HG02943 (cell line): ENCODE measurements around the gene ACOD1.
A peak's percentile ranks its signal among the peaks of the same experiment; 100 is the strongest.
"Not testable (repeated sequence)": the region's sequence is repeated elsewhere in the genome, so short reads cannot be mapped to it uniquely, and the experiment has no call there.

Experiments used
- ATAC-seq: cut with Tn5 transposase; IDR thresholded peaks from one replicate; pipeline ENCODE4 v1.9.1; 2021; ENCODE audit warnings: mild to moderate bottlenecking, low read depth, moderate library complexity; ENCODE audit not compliant: unreplicated experiment

ACOD1 gene

DNA sequence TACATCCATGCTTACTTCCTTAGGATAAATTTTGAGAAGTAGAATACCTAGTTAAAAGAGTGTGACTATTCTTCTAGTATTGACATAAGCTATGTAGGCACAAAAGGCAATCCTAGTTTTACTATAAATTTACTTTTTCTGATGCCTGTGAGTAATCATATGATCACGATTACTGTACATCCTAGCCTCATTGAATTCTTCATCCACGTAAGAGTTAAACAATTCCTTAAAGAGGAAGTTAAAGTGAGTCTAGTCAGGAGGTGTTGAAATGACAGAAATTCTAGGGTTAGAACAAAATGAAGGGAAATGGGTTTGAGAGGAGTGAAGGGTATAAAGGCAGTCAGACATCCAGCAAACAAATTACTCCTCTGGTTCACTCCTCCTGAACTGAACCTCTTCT, at the start of gene ACOD1:
Gene ACOD1 (plus strand): TSS at position 363 of the 400 bp plus-strand sequence. CDS start 48 bp downstream, outside the sequence.
- ATAC-seq: no peak

DNA sequence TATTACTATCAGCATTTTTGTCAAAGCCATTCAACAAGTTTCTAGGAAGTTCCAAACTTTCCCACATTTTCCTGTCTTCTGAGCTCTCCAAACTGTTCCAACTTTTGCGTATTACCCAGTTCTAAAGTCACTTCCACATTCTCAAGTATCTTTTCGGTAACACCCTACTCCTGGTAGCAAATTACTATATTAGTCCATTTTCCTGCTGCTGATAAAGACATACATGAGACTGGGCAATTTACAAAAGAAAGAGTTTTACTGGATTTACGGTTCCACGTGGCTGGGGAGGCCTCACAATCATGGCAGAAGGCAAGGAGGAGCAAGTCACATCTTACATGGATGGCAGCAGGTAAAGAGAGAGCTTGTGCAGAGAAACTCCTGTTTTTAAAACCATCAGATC, 49.2 kb upstream of the ACOD1 start:
- ATAC-seq: not testable (repeated sequence)

DNA sequence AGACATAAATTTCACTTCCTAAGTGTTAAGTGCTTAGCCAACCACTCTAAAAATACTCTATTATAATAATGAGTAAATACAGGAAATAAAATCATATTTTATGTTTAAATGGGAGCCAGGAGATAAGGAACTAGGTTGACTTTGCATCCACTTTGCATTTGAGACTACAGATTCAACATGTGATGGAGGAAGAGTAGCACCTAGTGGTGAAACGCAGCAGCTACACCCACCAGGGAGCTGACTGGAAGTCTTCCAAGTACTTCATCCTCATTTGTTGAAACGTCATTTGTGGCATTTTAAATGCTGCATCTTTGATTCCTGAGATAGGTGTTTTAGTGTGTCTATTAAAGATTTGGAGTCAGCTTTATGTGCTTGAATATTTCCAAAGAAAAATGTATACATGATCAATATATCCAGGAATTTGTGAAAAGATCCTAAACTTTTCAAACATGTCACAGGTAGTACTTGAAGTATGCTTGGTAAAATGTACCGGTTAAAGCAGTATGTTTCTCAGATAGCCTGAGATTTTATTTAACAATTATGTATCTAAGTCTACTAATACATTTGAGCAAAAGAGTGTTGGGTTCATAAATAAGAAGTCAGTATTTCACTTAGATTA, 44.7 kb upstream of the ACOD1 start:
- peak; percentile 94 for ATAC-seq

DNA sequence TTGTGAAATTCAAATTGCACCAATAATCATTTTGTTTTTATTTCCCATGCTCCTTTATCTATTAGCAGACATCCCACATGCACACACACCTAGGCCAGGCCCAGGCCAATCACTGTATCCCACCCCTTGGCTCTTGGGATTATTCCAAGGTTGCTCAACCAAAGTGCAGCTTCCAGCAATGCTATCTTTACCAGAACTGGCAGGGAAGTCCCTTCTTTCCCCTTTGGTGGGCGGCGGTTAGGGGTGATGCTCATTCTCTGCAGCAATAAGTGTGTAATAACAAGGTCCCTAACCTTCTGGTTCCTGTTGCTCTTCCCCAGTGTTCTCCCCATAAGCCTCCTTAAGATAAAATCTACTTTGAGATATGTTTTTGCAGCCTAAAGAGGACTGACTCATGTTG, 43.8 kb upstream of the ACOD1 start:
- ATAC-seq: no peak

DNA sequence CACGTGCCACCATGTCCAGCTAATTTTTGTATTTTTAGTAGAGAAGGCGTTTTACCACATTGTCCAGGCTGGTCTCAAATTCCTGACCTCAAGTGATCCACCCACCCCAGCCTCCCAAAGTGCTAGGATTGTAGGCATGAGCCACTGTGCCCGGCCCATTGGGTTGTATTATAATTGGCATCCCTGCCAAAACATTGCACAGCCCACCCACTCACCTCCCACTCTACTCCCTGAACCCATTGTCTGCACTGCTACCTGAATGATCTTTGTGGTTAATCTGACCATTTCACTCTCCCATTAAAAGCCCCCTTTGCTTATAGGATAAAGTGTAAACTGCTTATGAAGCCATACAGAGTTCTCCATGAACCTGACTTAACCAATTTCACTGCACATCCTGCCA, 35.8 kb upstream of the ACOD1 start:
- ATAC-seq: no peak

DNA sequence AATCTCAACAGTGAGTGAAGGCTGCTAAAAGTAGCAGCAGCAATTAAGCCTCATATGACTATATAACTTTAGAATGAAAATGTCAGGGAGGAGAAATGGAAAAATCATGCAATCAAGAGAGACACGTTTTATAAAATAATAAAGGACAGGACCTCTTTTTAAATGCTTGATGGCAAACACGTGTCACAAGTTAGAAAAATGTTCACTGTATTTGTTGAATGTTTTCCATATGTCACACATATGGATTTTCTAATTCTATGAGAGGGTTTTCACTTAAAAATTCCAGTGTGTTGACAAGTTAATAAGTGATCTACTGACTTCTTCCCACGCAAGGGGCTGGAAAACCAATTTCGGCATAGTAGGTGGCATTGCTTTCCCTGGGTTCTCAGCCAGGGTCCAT, 34.4 kb upstream of the ACOD1 start:
- no peak for ATAC-seq

DNA sequence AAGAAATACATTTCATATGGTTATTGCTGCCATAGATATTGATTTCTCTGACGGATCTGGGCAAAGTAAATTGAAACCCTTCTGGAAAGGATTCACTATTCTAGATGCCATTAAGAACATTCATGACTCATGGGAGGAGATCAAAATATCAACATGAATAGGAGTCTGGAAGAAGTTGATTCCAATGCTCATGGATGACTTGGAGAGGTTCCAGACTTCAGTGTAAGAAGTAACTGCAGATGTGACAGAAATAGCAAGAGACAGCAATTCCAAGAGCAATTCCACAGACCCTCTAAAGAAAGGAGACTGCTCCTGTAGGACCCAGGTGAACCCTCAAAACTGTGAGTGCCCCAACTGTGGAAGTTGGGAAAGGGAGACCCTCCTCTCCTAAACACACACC, 31.2 kb upstream of the ACOD1 start:
- no peak for ATAC-seq

DNA sequence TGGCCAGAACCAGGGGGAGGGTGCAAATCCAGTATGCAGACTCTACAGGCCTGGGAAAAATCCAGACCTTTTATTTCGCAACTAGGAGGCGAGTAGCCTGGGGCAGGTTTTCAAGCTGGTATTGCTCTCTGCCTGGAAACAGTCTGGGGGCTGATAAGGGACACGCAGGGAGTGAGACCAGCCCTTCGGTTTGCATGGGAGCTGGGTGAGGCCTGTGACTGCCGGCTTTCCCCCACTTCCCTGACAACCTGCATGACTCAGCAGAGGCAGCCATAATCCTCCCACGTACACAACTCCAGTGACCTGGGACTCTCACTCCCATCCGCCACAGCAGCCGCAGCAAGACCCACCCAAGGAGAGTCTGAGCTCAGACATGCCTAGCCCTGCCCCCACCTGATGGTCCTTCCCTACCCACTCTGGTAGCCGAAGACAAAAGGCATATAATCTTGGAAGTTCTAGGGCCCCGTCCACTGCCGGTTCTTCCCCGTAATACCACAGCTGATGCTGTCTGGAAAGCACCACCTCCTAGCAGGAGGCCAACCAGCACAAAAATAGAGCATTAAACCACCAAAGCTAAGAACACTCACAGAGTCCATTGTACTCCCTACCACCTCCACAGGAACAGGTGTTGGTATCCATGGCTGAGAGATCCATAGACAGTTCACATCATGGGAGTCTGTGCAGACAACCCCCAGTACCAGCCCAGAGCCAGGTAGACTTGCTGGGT, 30.4 kb upstream of the ACOD1 start:
- not testable (repeated sequence) for ATAC-seq

DNA sequence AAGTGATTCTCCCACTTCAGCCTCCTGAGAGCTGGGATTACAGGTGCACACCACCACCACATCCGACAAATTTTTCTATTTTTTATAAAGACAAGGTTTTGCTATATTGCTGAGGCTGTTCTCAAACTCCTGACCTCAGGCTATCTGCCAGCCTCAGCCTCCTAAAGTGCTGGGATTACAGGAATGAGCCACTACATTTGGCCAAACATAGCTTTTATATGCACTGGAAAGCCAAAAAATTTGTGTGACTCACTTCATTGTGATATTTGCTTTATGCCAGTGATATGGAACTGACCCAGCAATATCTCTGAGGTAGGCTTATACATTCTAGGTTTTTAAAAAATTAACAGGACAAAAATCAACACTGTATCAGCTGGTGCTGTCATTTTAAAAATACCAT, 26.8 kb upstream of the ACOD1 start:
- no peak for ATAC-seq

DNA sequence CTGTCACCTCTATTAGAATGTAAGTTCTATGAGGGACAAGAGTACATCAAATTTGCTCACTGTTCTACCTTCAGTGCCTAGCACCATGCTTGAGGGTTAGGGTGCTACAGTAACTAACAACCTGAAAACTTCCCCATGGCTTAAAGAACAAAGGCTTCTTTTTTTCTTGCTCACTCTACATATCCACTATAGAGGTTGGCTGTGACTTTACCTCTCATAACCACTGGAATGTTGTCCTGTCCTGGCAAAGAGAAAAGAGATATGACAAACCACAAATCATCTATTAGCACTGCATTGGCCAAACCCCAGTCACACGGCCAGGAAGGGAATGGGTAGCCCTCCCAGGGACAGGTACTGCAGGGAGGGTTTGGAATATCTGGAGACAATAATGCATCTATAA, 23.2 kb upstream of the ACOD1 start:
- no peak for ATAC-seq

DNA sequence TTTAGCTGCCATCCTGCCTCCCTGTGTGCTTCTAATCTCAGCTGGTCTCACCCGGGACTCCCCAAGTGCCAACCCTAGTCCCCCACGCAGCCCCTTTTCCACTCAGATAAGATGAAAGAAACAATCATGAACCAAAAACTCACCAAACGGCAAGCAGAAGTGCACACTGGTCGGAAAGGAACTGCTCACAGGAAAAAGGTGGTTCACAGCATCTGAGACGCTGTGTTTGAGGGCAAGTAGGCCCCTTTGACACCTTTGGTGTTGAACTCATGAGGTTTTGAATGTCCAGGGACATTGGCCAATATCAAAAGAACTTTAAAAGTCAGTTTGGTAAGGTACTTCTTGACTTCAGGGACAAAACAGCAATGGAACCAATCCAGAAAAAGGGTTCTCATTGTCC, 20.4 kb upstream of the ACOD1 start:
- no peak for ATAC-seq

DNA sequence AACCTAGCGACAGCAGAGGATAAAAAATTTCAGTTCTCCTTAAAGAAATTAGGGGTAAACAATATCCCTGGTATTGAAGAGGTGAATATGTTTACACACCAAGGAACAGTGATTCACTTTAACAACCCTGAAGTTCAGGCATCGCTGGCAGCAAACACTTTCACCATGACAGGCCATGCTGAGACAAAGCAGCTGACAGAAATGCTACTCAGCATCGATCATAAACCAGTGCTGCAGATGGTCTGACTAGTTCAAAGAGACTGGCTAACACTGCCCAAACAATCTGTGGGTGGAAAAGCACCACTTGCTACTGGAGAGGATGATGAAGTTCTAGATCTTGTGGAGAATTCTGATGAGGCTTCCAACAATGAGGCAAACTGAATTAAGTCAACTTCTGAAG, 19.9 kb upstream of the ACOD1 start:
- no peak for ATAC-seq

DNA sequence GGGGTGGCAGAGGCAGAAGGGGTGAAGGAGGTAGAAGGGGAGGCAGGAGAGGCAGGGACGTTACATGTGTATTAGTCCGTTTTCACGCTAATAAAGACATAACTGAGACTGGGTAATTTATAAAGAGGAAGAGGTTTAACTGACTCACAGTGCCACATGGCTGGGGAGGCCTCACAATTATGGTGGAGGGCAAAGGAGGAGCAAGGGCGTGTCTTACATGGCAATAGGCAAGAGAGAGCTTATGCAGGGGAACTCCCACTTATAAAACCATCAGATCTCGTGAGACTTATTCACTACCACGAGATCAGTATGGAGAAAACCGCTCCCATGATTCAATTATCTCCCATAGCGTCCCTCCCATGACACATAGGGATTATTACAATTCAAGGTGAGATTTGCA, 19.0 kb upstream of the ACOD1 start:
- ATAC-seq: no peak

DNA sequence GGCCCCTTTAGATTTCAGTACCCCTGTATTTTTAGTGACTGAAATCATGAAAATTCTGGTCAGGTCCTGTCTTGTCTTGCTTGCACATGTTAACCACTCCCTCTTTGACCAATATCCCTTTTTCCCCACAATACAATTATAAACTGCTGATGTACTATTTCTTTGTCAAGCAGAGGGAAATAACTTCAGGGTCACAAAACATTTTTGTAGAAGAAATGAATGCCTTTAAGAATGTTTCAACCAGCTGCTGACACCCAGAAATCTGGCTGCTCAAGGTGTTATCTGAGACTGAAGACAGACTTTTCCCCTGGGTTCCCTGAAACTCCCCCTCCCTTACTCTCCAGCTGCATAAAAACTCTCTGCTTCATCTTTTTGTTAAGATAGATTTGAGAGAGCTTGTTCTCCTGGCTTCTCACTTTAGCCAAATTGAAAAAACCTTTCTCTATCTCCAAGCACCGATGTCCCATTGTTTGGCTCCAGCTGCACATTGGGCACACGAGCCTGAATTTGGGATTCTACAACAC, 18.4 kb upstream of the ACOD1 start:
- ATAC-seq: no peak

DNA sequence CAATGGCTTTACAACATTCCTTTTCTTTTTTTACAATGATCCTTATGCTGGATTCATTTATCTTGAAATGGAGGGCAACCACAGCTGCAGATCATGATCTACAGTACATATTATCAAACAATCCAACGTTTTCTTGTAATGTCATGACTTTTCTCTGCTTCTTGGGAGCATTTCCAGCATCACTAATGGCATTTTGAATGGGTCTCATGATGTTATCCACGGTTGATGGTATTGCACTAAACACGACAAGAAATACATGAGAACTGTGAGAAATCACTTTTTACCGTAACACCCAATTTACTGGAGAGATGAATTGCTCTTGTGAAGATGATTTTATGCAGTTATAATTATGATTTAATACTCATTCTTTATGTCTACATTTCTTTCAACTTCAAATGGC, 16.2 kb upstream of the ACOD1 start:
- ATAC-seq: no peak

DNA sequence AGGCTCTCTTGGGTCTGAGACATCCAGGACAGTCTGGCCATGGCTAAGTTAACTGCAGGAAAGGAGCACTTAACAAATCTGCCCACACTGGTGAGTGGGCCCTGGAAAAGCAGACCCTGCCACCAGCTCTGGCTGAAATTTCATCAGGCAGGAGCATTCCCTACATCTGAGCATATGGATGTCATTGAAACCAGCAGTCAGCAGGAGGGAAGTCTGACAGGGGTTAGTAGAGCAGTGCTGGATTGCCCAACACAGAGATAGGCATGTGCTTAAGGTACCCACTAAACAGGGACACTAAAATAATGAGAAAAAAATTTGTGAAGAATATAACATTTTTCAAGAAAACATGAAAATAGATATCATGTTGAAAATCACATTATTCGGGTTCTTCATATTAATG, 13.6 kb upstream of the ACOD1 start:
- ATAC-seq: no peak

DNA sequence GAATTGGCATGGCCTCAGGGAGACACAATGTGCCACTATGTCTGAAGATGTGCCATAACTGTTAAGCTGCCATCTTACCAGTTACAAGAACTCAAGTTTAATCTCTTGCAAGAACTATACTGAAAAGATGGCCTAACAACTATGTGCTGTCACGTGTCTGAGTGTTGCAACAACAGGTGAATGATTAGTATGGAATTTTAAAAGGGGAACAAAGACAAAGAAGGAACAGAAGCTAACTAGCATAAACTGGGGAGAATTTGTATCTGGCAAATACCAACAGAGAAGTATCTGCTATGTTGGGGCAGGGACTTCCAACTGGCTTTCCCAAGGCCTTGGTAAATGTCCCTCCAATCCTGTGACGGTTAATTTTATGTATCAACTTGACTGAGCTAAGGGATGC, 11.5 kb upstream of the ACOD1 start:
- ATAC-seq: no peak

DNA sequence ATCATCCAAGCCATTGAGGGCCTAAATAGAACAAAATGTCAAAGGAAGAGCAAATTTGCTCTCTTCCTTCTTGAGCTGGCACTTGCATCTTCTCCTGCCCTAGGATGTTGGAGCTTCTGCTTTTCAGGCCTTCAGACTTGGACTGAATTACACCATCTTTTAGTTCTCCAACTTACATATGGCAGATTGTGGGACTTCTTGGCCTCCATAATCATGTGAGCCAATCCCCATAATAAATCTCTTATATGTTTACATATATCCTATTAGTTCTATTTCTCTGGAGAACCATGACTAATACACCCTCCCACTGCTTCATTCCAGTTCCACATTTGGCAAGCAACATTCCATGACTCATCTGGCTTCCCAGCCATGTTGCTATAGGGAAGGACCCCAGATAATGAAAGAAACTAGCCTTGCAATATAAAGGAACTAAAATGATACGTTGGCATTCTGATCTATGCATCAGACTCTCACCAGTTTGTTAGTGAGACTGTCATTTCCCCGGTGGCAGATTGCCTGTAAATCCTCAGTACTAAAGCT, 11.0 kb upstream of the ACOD1 start:
- no peak for ATAC-seq

DNA sequence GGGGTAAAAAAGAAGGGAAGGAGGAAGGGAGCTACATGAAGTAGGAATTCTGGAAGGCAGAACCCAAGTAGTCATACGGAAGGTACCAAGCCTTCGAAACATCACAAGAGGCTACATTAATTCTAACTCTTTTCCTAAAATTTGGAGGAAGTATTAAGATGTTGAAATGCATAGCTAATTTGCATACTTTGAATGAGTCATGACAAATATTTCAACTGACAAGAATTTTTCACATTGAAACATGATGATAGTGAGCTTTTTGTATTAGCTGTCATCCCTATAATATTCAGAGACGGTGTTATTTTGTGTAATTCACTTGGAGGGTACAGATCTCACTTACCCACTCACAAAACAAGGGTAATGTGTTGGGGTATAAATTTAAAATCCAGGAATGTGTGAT, 9.1 kb upstream of the ACOD1 start:
- ATAC-seq: no peak

DNA sequence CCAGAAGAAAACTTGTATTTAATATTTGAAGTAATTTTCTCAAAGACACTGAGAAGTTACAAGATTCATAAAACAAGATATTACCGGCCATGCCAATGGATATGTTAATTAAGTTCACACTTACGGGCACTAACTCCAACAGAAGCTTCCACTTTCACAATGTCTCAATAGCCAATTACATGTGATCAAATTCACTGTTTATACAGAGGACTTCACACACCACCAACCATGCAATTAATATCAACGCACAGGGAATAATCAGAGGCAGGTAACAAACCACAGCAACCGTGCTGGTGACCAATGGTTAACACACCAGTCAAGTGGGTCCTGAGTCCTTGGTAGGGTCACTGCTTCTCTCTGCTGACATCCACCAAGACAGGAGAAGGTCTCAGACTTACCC, 5.9 kb upstream of the ACOD1 start:
- ATAC-seq: no peak

DNA sequence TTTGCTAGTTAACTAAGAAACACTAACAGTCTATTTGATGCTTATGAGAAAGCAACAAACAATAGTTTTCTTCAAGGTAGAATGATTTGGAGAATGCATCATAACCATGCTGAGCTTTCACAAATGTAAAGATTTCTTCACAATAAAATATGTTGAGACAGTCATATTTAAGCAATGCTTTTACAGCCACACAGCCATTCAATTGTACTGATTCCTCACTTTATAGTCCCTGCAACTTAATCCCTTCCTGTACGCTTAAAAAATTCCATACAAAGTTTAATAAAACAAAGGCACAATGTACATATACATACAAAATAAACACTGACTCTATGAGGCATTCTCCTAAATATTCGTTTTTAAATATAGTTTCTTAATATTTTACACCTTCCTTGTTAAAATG, 4.7 kb upstream of the ACOD1 start:
- no peak for ATAC-seq

DNA sequence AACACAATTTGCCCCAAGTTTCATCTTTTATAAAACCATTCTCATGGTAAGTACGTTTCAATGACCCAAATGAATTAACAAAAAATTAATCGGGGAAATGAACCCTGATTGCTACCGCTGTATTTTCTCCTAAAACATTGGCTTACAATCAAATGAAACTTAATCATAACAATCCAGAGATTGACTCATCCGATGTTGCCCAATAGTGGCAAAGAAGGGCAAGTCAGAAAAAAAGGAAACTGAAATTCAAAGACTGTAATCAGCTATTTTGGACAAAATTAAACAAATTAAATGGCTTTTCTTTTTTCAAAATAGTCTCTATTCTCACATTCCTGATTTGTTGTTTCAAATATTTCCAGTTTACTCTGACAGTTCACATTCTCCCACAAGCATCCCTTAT, 3.9 kb upstream of the ACOD1 start:
- no peak for ATAC-seq
